NCI-H146 treated with DMSO at 0.1 percent for 48 hours (cell line): ENCODE results near the gene TRIM6.

Experiments
- DNase-seq: peaks from one replicate; lab custom pipeline; 2025; ENCODE audit not compliant: unreplicated experiment; lab: John Stamatoyannopoulos, UW

The TRIM6 gene

GRCh38 chr11:5658318-5658717, 61.9 kb downstream of the TRIM6 start:
- no peak for DNase-seq
